SU-DHL-6 (cell line): Measurements from ENCODE around the gene RNF128.
"Not testable (repeated sequence)": the region's sequence is repeated elsewhere in the genome, so short reads cannot be mapped to it uniquely, and the experiment has no call there.

Source experiments
- H2AFZ ChIP-seq: fragments of 200-600 bp; sonication (generic); 2 replicates; pipeline ENCODE4 v1.6.1; 2014; ENCODE audit warnings: low read depth, mild to moderate bottlenecking, moderate library complexity, mixed read lengths, antibody characterized with exemption, low read length; ENCODE audit not compliant: severe bottlenecking
- H3F3A ChIP-seq: fragments of 200-600 bp; shearing (Covaris generic); 2 replicates; pipeline ENCODE4 v1.6.0; 2016; ENCODE audit warnings: antibody characterized with exemption, mild to moderate bottlenecking; ENCODE audit not compliant: insufficient read depth
- H3K27ac ChIP-seq: fragments of 200-600 bp; sonication (generic); 2 replicates; pipeline ENCODE4 v1.5.1; 2016; ENCODE audit warnings: low read depth, mild to moderate bottlenecking, low read length, moderate library complexity, mixed read lengths
- H3K27me3 ChIP-seq: fragments of 200-600 bp; sonication (generic), shearing (Covaris generic); 2 replicates; pipeline ENCODE4 v1.6.0; 2014; ENCODE audit warnings: mild to moderate bottlenecking, low read length
- H3K36me3 ChIP-seq: fragments of 200-600 bp; sonication (generic); 2 replicates; pipeline ENCODE4 v1.6.1; 2014; ENCODE audit warnings: mild to moderate bottlenecking, low read length, mixed read lengths
- H3K4me2 ChIP-seq: fragments of 300-600, 200-600 bp; shearing (Covaris generic), sonication (generic); 2 replicates; pipeline ENCODE4 v1.6.0; 2014; ENCODE audit warnings: low read length, low read depth, mild to moderate bottlenecking; ENCODE audit not compliant: poor library complexity, severe bottlenecking
- H3K4me3 ChIP-seq: fragments of 200-600 bp; sonication (generic); 2 replicates; pipeline ENCODE4 v1.5.1; 2014; ENCODE audit warnings: antibody characterized with exemption, low read length, mild to moderate bottlenecking, mixed read lengths; ENCODE audit not compliant: insufficient read depth, poor library complexity, severe bottlenecking
- H3K79me2 ChIP-seq: fragments of 200-600 bp; sonication (generic); 2 replicates; pipeline ENCODE4 v1.6.1; 2014; ENCODE audit warnings: mild to moderate bottlenecking, low read length, moderate library complexity; ENCODE audit not compliant: insufficient read depth
- H3K9ac ChIP-seq: fragments of 200-600 bp; sonication (generic); 2 replicates; pipeline ENCODE4 v1.7.0; 2014; ENCODE audit warnings: mild to moderate bottlenecking, low read length
- H3K9me2 ChIP-seq: fragments of 200-600 bp; sonication (generic); replicated peaks from 2 replicates; pipeline ENCODE4 v1.6.1; 2014; ENCODE audit warnings: low read length; ENCODE audit not compliant: insufficient read depth
- H3K9me3 ChIP-seq: fragments of 200-600 bp; sonication (generic); 2 replicates; pipeline ENCODE4 v1.6.1; 2014; ENCODE audit warnings: low read length, mixed read lengths; ENCODE audit not compliant: insufficient read depth
- H4K20me1 ChIP-seq: fragments of 200-600 bp; sonication (generic); 2 replicates; pipeline ENCODE4 v1.6.1; 2014; ENCODE audit warnings: low read depth, mild to moderate bottlenecking, antibody characterized with exemption, low read length, moderate library complexity, mixed read lengths
- EZH2phosphoT487 ChIP-seq: fragments of 200-600 bp; sonication (generic), shearing (Covaris generic); conservative IDR thresholded peaks from 2 replicates; pipeline ENCODE4 v1.6.1; 2018; ENCODE audit warnings: mild to moderate bottlenecking, antibody characterized with exemption, low read length, moderate library complexity, mixed read lengths
- TF ChIP-seq, protein P1 (sequence below): fragments of 200-600 bp; sonication (generic); IDR thresholded peaks from one replicate; pipeline ENCODE4 v1.5.1; 2017; ENCODE audit warnings: antibody characterized with exemption, mild to moderate bottlenecking, low read length, moderate library complexity; ENCODE audit not compliant: insufficient read depth, poor library complexity, severe bottlenecking

RNF128 gene

DNA sequence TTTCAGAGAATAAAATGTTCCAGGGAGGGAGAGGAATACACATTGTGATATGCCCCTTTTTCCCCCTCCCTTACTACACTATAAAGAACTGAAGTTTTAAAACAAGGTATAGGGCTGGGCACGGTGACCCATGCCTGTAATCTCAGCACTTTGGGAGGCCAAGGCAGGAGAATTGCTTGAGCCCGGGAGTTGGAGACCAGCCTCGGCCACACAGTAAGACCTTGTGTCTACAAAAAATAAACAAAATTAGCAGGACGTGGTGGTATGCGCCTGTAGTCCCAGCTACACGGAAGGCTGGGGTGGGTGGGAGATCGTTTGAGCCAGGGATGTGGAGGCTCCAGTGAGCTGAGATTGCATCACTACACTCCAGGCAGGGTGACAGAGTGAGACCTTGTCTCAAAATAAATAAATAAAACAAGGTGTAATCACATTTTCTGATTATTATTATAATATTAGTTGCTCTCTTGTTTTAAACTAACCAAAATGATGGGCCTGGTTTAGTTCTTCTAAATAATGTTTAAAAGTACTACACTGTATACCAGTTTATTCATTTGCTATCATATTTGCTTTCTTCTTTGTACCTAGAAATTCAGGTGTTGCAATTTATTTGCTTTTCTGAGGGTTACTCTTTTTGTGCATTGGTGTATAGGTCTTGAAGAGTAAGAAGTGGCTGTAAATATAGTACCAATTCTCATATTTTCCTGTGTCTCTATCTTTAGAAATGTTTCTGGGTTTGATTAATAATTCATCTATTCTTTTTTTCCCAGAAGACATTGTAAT, 84.8 kb downstream of the RNF128 start:
- Histone ChIP-seq H3K4me2 (no peak overlapping the region), H3K27ac (no peak overlapping the region), H3K9me3 (no peaks in the 10 kb centered on the region), H3K9ac (no peak overlapping the region), H3K79me2 (no peaks in the 10 kb centered on the region), H3K4me3 (no peak overlapping the region), H3K9me2 (no peaks in the 10 kb centered on the region), H2AFZ (no peak overlapping the region), H4K20me1 (no peaks in the 10 kb centered on the region), H3K36me3 (no peaks in the 10 kb centered on the region), H3F3A (no peaks in the 10 kb centered on the region), H3K27me3 (no peaks in the 10 kb centered on the region)
- TF ChIP-seq, protein P1, sequence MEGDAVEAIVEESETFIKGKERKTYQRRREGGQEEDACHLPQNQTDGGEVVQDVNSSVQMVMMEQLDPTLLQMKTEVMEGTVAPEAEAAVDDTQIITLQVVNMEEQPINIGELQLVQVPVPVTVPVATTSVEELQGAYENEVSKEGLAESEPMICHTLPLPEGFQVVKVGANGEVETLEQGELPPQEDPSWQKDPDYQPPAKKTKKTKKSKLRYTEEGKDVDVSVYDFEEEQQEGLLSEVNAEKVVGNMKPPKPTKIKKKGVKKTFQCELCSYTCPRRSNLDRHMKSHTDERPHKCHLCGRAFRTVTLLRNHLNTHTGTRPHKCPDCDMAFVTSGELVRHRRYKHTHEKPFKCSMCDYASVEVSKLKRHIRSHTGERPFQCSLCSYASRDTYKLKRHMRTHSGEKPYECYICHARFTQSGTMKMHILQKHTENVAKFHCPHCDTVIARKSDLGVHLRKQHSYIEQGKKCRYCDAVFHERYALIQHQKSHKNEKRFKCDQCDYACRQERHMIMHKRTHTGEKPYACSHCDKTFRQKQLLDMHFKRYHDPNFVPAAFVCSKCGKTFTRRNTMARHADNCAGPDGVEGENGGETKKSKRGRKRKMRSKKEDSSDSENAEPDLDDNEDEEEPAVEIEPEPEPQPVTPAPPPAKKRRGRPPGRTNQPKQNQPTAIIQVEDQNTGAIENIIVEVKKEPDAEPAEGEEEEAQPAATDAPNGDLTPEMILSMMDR: no peak
- no peak for TF ChIP-seq EZH2phosphoT487

DNA sequence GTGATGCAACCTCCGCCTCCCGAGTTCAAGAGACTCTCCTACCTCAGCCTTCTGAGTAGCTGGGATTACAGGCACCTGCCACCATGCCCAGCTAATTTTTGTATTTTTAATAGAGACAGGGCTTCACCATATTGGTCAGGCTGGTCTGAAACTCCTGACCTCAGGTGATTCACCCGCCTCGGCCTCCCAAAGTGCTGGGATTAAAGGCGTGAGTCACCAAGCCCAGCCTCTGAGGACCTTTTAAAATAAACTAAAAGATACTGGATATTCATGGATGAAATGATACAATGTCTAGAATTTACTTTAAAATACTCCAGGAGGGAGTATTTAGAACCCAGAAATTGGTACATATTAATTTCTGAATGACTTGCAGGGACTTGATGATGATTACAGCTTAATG, 86.4 kb downstream of the RNF128 start:
- not testable (repeated sequence) for H3K4me2 ChIP-seq, H3K9me2 ChIP-seq, H4K20me1 ChIP-seq, H3K27me3 ChIP-seq, H2AFZ ChIP-seq, H3K9me3 ChIP-seq, H3K27ac ChIP-seq, H3F3A ChIP-seq, H3K4me3 ChIP-seq, H3K36me3 ChIP-seq, H3K9ac ChIP-seq, H3K79me2 ChIP-seq

GRCh38 chrX:106814093-106814492, 87.6 kb downstream of the RNF128 start:
- not testable (repeated sequence) for H3K9ac ChIP-seq, H3K36me3 ChIP-seq, H4K20me1 ChIP-seq, H3K27me3 ChIP-seq, H2AFZ ChIP-seq, H3K4me2 ChIP-seq, H3F3A ChIP-seq, H3K4me3 ChIP-seq, H3K9me2 ChIP-seq, H3K9me3 ChIP-seq, H3K27ac ChIP-seq, H3K79me2 ChIP-seq
